K562 (cell line): Measurements from ENCODE around the gene ITIH6. TPM values are rescaled to one million over a fixed set of nuclear protein-coding genes. Genes with fewer than 3 reads are reported as not detected.

Experiments
- ATAC-seq: fragments of 200-7000 bp; cut with Tn5 transposase; 3 replicates; pipeline ENCODE4 v1.9.1; 2020; ENCODE audit warnings: moderate library complexity
- BruUV-seq: library from RNA; stranded (reverse); fragments of 400-500 nt; replicated peaks from 2 replicates; lab custom pipeline; 2021; lab: Mats Ljungman, UMichigan
- CTCF ChIA-PET: fragments of 300-600 bp; formaldehyde crosslinking; extraction: SDS; loops from one replicate; lab custom pipeline; 2021; ENCODE audit warnings: low intra/inter-chr PET ratio; lab: Yijun Ruan, JAX
- POLR2A ChIA-PET: fragments of 300-600, 350-650 bp; sonication (Branson Sonifier 250); formaldehyde crosslinking; extraction: SDS; loops from one replicate; lab custom pipeline; 2021; ENCODE audit warnings: antibody characterized with exemption, inconsistent platforms; lab: Yijun Ruan, JAX
- DNase-seq, 4 experiments: peaks; one replicate each; pipeline versions ENCODE4 v3.0.0 to v3.0.0-alpha.2; 2011 to 2018; ENCODE audit warnings: low spot score in 3 of 4, mixed read lengths in 3 of 4; ENCODE audit errors: extremely low read depth in 1 of 4
- FAIRE-seq: peaks from 2 replicates; lab custom pipeline; 2011; peaks lifted over from hg19 to GRCh38; lab: Jason Lieb, UNC
- H2AFZ ChIP-seq: 2 replicates; pipeline ENCODE4 v1.6.0; 2011; ENCODE audit warnings: low read depth, low read length, control low read depth, inconsistent platforms
- H3K27ac ChIP-seq: fragments of 200-600 bp; 3 replicates; pipeline ENCODE4 v1.8.0; 2011; ENCODE audit warnings: low read depth, mild to moderate bottlenecking, control low read depth, inconsistent platforms, low read length, moderate library complexity, mixed read lengths; ENCODE audit errors: extremely low read depth
- H3K27me3 ChIP-seq, 2 experiments: fragments of 300-600 bp in 1 of 2; 2 replicates in 1 of 2; 3 replicates in 1 of 2; pipeline versions ENCODE4 v1.6.0 to v1.8.0; 2011; ENCODE audit warnings: inconsistent platforms in 2 of 2, low read length in 2 of 2, mild to moderate bottlenecking in 1 of 2, mixed read lengths in 1 of 2, moderate library complexity in 1 of 2; ENCODE audit not compliant: control insufficient read depth in 2 of 2, insufficient read depth in 2 of 2
- H3K36me3 ChIP-seq: fragments of 300-600 bp; 3 replicates; pipeline ENCODE4 v1.8.0; 2011; ENCODE audit warnings: mild to moderate bottlenecking, low read length, inconsistent platforms; ENCODE audit not compliant: control insufficient read depth, insufficient read depth
- H3K4me1 ChIP-seq, 2 experiments: fragments of 200-600 bp in 1 of 2; replicated peaks in 1 of 2; 2 replicates in 1 of 2; 3 replicates in 1 of 2; pipeline versions ENCODE4 v1.5.1 to v1.8.0; 2011; ENCODE audit warnings: inconsistent platforms in 2 of 2, low read length in 2 of 2, mild to moderate bottlenecking in 1 of 2, mixed read lengths in 1 of 2, moderate library complexity in 1 of 2; ENCODE audit not compliant: control insufficient read depth in 2 of 2, insufficient read depth in 2 of 2
- H3K4me2 ChIP-seq: 2 replicates; pipeline ENCODE4 v1.6.1; 2011; ENCODE audit warnings: low read length, control low read depth, inconsistent platforms, mixed read lengths; ENCODE audit not compliant: insufficient read depth
- H3K4me3 ChIP-seq: fragments of 200-600 bp; sonication (generic), shearing (Covaris generic); 2 replicates; pipeline ENCODE4 v1.5.1; 2016; ENCODE audit warnings: control low read depth, inconsistent platforms
- H3K79me2 ChIP-seq: fragments of 200-600 bp; 3 replicates; pipeline ENCODE4 v1.8.0; 2011; ENCODE audit warnings: low read length, inconsistent platforms; ENCODE audit not compliant: control insufficient read depth, insufficient read depth
- H3K9ac ChIP-seq, 2 experiments: 2 replicates each; pipeline versions ENCODE4 v1.6.0 to v1.6.1; 2011; ENCODE audit warnings: low read depth in 2 of 2, low read length in 2 of 2, control low read depth in 1 of 2, inconsistent platforms in 1 of 2, mild to moderate bottlenecking in 1 of 2, mixed read lengths in 1 of 2; ENCODE audit not compliant: insufficient read depth in 1 of 2
- H3K9me1 ChIP-seq: one replicate; pipeline ENCODE4 v1.6.0; 2011; ENCODE audit warnings: inconsistent platforms, mild to moderate bottlenecking, low read length, moderate library complexity; ENCODE audit not compliant: control insufficient read depth, insufficient read depth
- H3K9me3 ChIP-seq: replicated peaks from 2 replicates; pipeline ENCODE4 v1.5.1; 2011; ENCODE audit warnings: low read depth, low read length, inconsistent platforms; ENCODE audit not compliant: control insufficient read depth, insufficient read depth
- H4K20me1 ChIP-seq: replicated peaks from 2 replicates; pipeline ENCODE4 v1.6.1; 2011; ENCODE audit warnings: low read length, inconsistent platforms, mixed read lengths; ENCODE audit not compliant: control insufficient read depth, insufficient read depth
- FOXJ2 ChIP-seq: fragments of 200-800 bp; sonication (Bioruptor generic); IDR thresholded peaks from 2 replicates; pipeline ENCODE4 v1.6.1; 2016; ENCODE audit warnings: missing genetic modification characterization, missing compliant biosample characterization
- GTF2B ChIP-seq: IDR thresholded peaks from 2 replicates; pipeline ENCODE4 v1.6.1; 2011; ENCODE audit not compliant: insufficient read length; ENCODE audit errors: extremely low read depth
- MTA3 ChIP-seq: fragments of 450-650 bp; formaldehyde crosslinking; IDR thresholded peaks from 2 replicates; pipeline ENCODE4 v1.6.1; 2017; ENCODE audit warnings: mild to moderate bottlenecking, borderline replicate concordance
- NR1H2 ChIP-seq: sonication (generic); formaldehyde crosslinking; IDR thresholded peaks from 2 replicates; pipeline ENCODE4 v1.4.0; 2020; ENCODE audit warnings: mild to moderate bottlenecking, missing genetic modification reagents
- NR2C1 ChIP-seq, 2 experiments: fragments of 450-650 bp; IDR thresholded peaks; 2 replicates each; pipeline ENCODE4 v1.6.1; 2017; ENCODE audit warnings: mild to moderate bottlenecking in 2 of 2, antibody characterized with exemption in 1 of 2, inconsistent platforms in 1 of 2, missing compliant biosample characterization in 1 of 2, missing genetic modification characterization in 1 of 2
- RBM14 ChIP-seq: fragments of 200-400 bp; formaldehyde crosslinking; IDR thresholded peaks from 2 replicates; pipeline ENCODE4 v1.6.1; 2018; ENCODE audit warnings: low read depth, mild to moderate bottlenecking, low read length, moderate library complexity, borderline replicate concordance; ENCODE audit not compliant: insufficient read depth
- SRSF9 ChIP-seq: fragments of 200-400 bp; formaldehyde crosslinking; IDR thresholded peaks from 2 replicates; pipeline ENCODE4 v1.6.1; 2017; ENCODE audit warnings: low read depth, low read length, borderline replicate concordance
- TBL1XR1 ChIP-seq, 2 experiments: IDR thresholded peaks; 2 replicates each; pipeline ENCODE4 v1.6.1; 2012; ENCODE audit warnings: improper control_type of control experiment in 2 of 2, low read length in 2 of 2, mild to moderate bottlenecking in 1 of 2
- YBX1 ChIP-seq: fragments of 450-650 bp; IDR thresholded peaks from 2 replicates; pipeline ENCODE4 v1.7.1; 2016; ENCODE audit warnings: mild to moderate bottlenecking
- ZNF41 ChIP-seq: fragments of 250-450 bp; sonication (Bioruptor Pico); conservative IDR thresholded peaks from 2 replicates; pipeline ENCODE4 v1.4.0; 2020; ENCODE audit warnings: mild to moderate bottlenecking
- WGBS: fragments of 100-300 bp; shearing (Covaris generic); methylation state at CpG from one replicate; pipeline ENCODE4 v1.1.6; 2016; ENCODE audit warnings: low coverage, mixed read lengths; ENCODE audit not compliant: insufficient coverage; ENCODE audit errors: missing lambda C conversion rate; 5-methylcytosine and 5-hydroxymethylcytosine counted together
- in situ Hi-C: fragments of 300-500 bp; cut with MboI; formaldehyde crosslinking; loops from 4 replicates; pipeline ENCODE4 v1.15.0; 2018; ENCODE audit warnings: inconsistent platforms, mixed read lengths
- intact Hi-C: fragments of 100-400 bp; cut with micrococcal nuclease; formaldehyde crosslinking; loops from 2 replicates; pipeline ENCODE4 v1.14.2; 2022
- polyA plus RNA-seq, 8 experiments: library from polyadenylated mRNA; depleted of rRNA in 4 of 8; stranded (reverse) in 5 of 8; unstranded in 3 of 8; fragments of >200 nt; fragmentation: Nextera tagmentation in 2 of 8; fragmentation: Illumina TruSeq in 1 of 8; extraction: Ambion mirVana in 2 of 8; extraction: Trizol in 1 of 8; gene quantifications; 2 replicates each; pipeline versions ENCODE4 v1.2.1 to v1.2.3, GENCODE V29; 2011 to 2014; ENCODE audit warnings: inconsistent platforms in 1 of 8, missing spikeins in 1 of 8
- total RNA-seq, 7 experiments: library from RNA; depleted of rRNA in 6 of 7; stranded (reverse); fragments of >200 nt in 6 of 7; fragmentation: Illumina TruSeq in 2 of 7; extraction: Trizol in 2 of 7; gene quantifications; 2 replicates each; pipeline versions ENCODE4 v1.2.1 to v1.2.3, GENCODE V29; 2011 to 2021; ENCODE audit warnings: low replicate concordance in 1 of 7
- TF ChIP-seq, protein P1 (sequence below): fragments of 250-450 bp; sonication (Bioruptor Pico); IDR thresholded peaks from 2 replicates; pipeline ENCODE4 v1.4.0; 2020; ENCODE audit warnings: mild to moderate bottlenecking, moderate library complexity

ITIH6 gene
- total and polyA plus RNA-seq, 9 of the 15 experiments (the other 6 are each of a cell fraction or from before 2014, with no cell fraction given), result 0.03 TPM; not detected in 8

DNA sequence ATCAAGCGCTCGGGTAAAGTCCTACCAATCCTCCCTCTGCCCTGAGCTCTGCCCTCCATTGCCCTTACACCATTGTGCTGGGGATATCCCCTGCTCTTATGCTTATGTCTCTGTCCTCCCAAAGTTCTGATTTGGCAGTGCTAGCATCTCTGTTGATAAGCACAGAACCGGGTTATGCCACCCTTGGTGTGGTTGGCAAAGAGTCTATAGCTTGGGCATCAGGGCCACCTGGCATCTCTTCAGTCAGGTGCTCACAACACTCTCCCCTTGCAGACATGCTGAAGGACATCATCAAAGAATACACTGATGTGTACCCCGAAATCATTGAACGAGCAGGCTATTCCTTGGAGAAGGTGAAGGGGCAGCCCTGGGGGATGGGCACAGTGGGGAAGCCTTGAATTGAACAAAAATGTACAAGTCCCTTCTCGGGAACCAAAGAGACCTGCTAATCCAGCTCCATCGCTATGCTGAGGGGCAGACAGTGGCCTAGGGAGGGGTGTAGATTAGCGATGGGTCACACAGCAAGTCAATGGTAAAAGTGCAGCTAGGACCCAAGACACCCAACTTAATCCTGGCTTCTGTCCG is 13.3 kb upstream of the ITIH6 start:
- FAIRE-seq, result no peak
- Histone ChIP-seq H3K79me2 (peaks cover 8% of the 10 kb centered on the region; the same call in 1 of the 3 replicates), H3K9me1 (no peaks in the 10 kb centered on the region), H3K4me1 (peaks cover 0 to 19% of the 10 kb centered on the region in 2 experiments; a peak in 2 of 5 replicates), H4K20me1 (no peaks in the 10 kb centered on the region), H3K4me2 (no peak overlapping the region), H3K9me3 (no peaks in the 10 kb centered on the region), H3K27me3 (no peaks in the 10 kb centered on the region; a peak in 1 of 5 replicates), H3K4me3 (no peak overlapping the region)
- no TSS peak for BruUV-seq
- in situ Hi-C loops, result no loop called here
- WGBS, result 36% methylated on average over 7 of the region's 9 CpGs
- TF ChIP-seq FOXJ2 (tag), result no peak
- TF ChIP-seq, all 486 proteins: peak for 0
- peaks cover 6% of the 10 kb centered on the region; the same call in 2 of the 3 replicates for H3K36me3 ChIP-seq
- intact Hi-C loops, result no loop called here
- ATAC-seq (no peak), DNase-seq (no peak)
- no peak overlapping the region for H3K9ac ChIP-seq
- no peak overlapping the region for H3K27ac ChIP-seq
- CTCF ChIA-PET, result no interaction called here
- H2AFZ ChIP-seq, result no peak overlapping the region
- POLR2A ChIA-PET, result interaction anchor here (0.6 kb wide), 1 partner anchor 465 kb away, joined by 5 read pairs; no protein-coding TSS in a partner anchor

- CTCF ChIA-PET, result no interaction called here
- Histone ChIP-seq H3K36me3 (peaks cover 6% of the 10 kb centered on the region; the same call in 2 of the 3 replicates), H2AFZ (no peak overlapping the region), H3K79me2 (peaks cover 8% of the 10 kb centered on the region; the same call in 1 of the 3 replicates), H3K27ac (no peak overlapping the region), H3K9ac (no peak overlapping the region), H4K20me1 (no peaks in the 10 kb centered on the region), H3K9me1 (no peaks in the 10 kb centered on the region), H3K27me3 (no peaks in the 10 kb centered on the region; a peak in 1 of 5 replicates), H3K4me2 (no peak overlapping the region), H3K9me3 (no peaks in the 10 kb centered on the region), H3K4me1 (peaks cover 0 to 19% of the 10 kb centered on the region in 2 experiments; a peak in 2 of 5 replicates), H3K4me3 (no peak overlapping the region)
- DNase-seq (no peak), ATAC-seq (no peak), FAIRE-seq (no peak)
- intact Hi-C loops (no loop called here), in situ Hi-C loops (no loop called here)
- POLR2A ChIA-PET, result no interaction called here
- 38% methylated on average over 1 of the region's 5 CpGs for WGBS
- no TSS peak for BruUV-seq
- no peak for TF ChIP-seq RBM14
- TF ChIP-seq YBX1, result no peak
- TF ChIP-seq, protein P1, sequence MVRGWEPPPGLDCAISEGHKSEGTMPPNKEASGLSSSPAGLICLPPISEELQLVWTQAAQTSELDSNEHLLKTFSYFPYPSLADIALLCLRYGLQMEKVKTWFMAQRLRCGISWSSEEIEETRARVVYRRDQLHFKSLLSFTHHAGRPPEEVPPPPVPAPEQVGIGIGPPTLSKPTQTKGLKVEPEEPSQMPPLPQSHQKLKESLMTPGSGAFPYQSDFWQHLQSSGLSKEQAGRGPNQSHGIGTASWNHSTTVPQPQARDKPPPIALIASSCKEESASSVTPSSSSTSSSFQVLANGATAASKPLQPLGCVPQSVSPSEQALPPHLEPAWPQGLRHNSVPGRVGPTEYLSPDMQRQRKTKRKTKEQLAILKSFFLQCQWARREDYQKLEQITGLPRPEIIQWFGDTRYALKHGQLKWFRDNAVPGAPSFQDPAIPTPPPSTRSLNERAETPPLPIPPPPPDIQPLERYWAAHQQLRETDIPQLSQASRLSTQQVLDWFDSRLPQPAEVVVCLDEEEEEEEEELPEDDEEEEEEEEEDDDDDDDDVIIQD (CRISPR knock-in tag), result no peak
- no peak for TF ChIP-seq TBL1XR1 (IDR thresholded peaks at IDR 0.05; ENCODE audit: low read length in 2 of 2)
- TF ChIP-seq GTF2B, result no peak
- no peak for TF ChIP-seq ZNF41 (CRISPR knock-in tag)
- TF ChIP-seq SRSF9, result no peak
- no peak for TF ChIP-seq NR2C1 (IDR thresholded peaks at IDR 0.05)
- TF ChIP-seq NR2C1 (tag; IDR thresholded peaks at IDR 0.05), result no peak
- TF ChIP-seq MTA3, result no peak
- no peak for TF ChIP-seq NR1H2 (CRISPR knock-in tag)
Observed at GRCh38 chrX:54810532-54810931, 12.5 kb upstream of the ITIH6 start.
